Retinal pigment epithelial cell (primary cell): ENCODE measurements around the gene CELF2.

Experiments used
- DNase-seq: peaks from one replicate; pipeline ENCODE4 v3.0.0-alpha.2; 2010; ENCODE audit warnings: low read depth
- H3K4me3 ChIP-seq: 2 replicates; pipeline ENCODE4 v1.5.1; 2011; ENCODE audit warnings: mild to moderate bottlenecking, low read length, control low read depth, moderate library complexity
- CTCF ChIP-seq: conservative IDR thresholded peaks from 2 replicates; pipeline ENCODE4 v1.5.1; 2011; ENCODE audit warnings: low read depth, low read length, control low read depth, inconsistent platforms

The CELF2 gene

GRCh38 chr10:11249808-11250195 lies 232.1 kb downstream of the CELF2 start:
- TF ChIP-seq CTCF, result no peak
- DNase-seq, result no peak
- no peak overlapping the region for H3K4me3 ChIP-seq

DNA sequence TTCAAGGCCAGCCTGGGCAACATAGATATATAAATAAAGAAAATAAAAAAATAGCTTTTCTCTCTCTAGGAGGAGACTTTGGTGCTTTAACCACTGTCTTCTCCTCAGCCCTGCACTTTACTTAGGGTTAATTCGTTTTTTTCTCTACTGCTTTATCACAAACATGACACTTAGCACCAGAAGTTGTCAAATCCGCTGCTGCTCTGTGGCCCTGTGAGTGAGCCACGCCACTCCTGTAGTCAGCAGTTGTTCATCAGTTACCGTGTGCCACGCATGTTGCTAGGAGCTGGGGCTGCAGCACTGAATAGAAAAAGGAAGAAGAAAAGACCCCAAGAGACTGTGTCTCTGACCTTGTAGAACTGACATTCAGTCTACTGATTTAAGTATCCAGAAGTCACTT lies 232.6 kb downstream of the CELF2 start:
- no peak for TF ChIP-seq CTCF
- DNase-seq, result no peak
- no peak overlapping the region for H3K4me3 ChIP-seq

DNA sequence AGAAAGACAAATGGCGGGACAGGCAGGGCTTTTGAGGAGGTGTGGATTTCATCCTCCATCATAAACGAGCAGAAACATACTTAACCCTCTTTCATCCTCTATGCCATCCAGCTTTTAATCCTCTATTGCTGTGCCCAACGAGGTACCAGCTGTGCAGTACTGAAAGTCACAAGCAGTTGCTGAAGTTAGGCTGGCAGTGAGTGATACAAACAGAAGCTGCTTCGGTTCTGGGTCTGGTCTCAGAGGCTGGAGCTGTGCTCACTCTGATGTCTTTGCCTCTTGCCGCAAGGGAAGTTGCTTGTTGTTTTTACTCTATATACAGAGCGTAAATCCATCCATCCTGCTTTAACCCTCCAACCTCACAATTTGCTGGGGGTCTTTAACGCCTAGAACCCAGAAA lies 235.2 kb downstream of the CELF2 start:
- no peak for DNase-seq
- H3K4me3 ChIP-seq, result no peak overlapping the region
- no peak for TF ChIP-seq CTCF

DNA sequence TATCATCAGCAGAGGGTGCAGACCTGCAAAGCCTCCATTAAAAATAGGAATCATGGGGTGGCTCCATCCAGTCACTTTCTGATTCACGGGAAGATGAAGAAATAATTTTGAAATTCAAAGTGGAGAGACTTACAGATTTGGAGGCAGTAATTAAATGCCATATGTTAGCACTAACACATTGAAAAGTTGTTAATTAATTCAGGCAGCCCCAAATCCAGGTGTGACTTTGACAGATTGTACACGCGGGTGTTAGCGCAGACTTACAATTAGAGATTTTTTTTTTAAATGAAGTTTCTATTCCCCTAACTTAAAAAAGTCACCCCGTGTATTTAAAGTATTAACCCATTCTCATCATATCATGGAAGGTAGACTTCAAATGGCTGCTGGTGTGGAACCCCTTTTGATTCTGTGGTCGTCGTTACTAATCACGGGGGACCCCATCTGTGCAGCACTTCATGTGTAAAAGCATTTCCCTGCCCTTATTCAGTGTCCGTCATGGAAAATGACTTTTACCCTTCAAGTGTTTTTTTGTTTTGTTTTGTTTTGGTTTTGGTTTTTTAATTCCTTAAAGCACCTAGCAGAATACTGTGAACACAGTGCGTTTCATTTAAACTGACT lies 235.8 kb downstream of the CELF2 start:
- H3K4me3 ChIP-seq, result no peak overlapping the region
- TF ChIP-seq CTCF, result no peak
- DNase-seq, result no peak

DNA sequence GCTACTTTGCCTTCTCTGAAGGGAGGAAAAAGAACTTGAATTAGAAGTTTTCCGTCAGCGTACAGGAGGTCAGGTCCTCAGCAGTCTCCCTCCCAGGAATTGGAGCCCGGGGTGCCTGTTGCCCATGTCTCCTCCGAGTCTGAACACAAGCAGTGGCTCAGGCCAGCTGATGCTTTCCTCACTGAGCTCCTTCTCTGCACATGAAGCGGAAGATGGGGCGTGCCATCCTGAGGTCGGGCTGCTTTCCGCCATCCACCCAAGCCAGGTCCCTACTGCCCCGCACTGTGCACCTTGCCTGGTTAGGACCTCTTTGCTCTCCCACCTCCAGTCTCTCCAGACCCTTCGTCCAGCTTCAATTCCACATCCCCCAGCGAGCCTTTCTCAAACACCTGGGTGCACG lies 237.5 kb downstream of the CELF2 start:
- no peak for DNase-seq
- TF ChIP-seq CTCF, result no peak
- no peak overlapping the region for H3K4me3 ChIP-seq

DNA sequence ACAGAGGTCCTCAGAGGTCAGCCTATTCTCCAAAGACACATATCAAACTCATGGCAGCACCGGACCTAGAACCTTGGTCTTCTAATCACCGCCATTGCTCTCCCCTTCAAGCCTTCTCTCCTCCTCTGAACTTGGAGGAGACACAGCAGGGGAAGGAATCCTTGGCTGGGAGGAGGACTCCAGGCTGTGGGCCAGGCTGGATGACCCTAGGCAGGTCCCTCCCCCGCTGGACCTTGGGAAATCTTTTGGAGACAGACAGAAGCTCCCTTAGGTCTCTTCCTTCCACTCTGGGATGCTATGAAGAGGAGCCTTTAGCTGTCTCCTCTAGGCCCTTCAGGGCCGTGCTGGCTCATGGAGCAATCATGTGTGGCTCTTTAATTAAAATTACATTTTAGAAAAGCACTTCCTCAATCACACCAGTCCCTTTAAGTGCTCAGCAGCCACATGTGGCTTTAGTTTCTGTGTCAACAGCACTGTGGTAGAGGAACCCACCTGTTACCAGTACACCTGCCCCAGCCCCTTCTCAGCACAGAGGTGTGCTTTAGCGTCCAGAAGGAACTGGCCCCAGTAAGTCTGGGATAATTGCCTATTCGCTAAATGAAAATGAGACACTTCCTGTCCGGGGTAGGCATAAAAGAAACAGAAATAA lies 238.2 kb downstream of the CELF2 start:
- TF ChIP-seq CTCF, result no peak
- no peak for DNase-seq
- no peak overlapping the region for H3K4me3 ChIP-seq

GRCh38 chr10:11256896-11257295 lies 239.2 kb downstream of the CELF2 start:
- H3K4me3 ChIP-seq, result no peak overlapping the region
- TF ChIP-seq CTCF, result no peak
- no peak for DNase-seq
